GM12891 (cell line): ENCODE results near the gene PI4KA.

ENCODE experiments used
- PAX5 ChIP-seq: IDR thresholded peaks from 2 replicates; pipeline ENCODE4 v1.6.1; 2011; ENCODE audit warnings: low read length, moderate library complexity, mild to moderate bottlenecking; ENCODE audit not compliant: insufficient read depth, severe bottlenecking
- POLR2A ChIP-seq: IDR thresholded peaks from 2 replicates; pipeline ENCODE4 v1.6.1; 2011; ENCODE audit warnings: low read depth, low read length, control low read depth
- POLR2AphosphoS5 ChIP-seq: IDR thresholded peaks from 2 replicates; pipeline ENCODE4 v1.6.1; 2011; ENCODE audit warnings: low read depth, low read length, control low read depth
- POU2F2 ChIP-seq: IDR thresholded peaks from 2 replicates; pipeline ENCODE4 v1.6.1; 2011; ENCODE audit warnings: low read depth, mild to moderate bottlenecking, control low read depth, low read length, moderate library complexity
- SPI1 ChIP-seq: IDR thresholded peaks from 2 replicates; pipeline ENCODE4 v1.6.1; 2011; ENCODE audit warnings: low read depth, low read length, control low read depth
- TAF1 ChIP-seq: IDR thresholded peaks from 2 replicates; pipeline ENCODE4 v1.6.1; 2011; ENCODE audit warnings: low read depth, low read length, control low read depth

DNA sequence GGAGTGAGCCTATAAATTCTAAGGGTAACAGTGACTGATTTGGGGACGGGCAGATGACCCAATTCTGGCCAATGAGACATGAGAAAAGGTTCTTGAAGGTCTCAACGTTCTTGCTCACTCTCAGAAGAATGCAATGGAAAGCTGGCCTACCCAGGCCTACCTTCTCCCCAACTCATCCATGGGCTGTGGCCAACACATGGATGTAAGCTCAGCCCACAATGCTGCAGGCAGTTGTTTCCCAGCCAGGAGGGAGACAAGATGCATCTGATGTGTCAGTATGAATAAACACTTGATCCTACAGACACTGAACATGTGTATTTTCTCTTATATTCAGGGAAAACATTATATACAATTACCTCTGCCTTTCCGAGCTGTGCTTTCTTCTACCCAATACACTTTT is 24.4 kb downstream of the PI4KA start:
- TF ChIP-seq POLR2A: no peak
- TF ChIP-seq POLR2AphosphoS5: no peak
- no peak for TF ChIP-seq TAF1
- TF ChIP-seq SPI1: no peak
- TF ChIP-seq POU2F2: no peak
- TF ChIP-seq PAX5: no peak
